GM23338 (cell line): ENCODE measurements around the gene TENT4A. TPM values are rescaled to one million over a fixed set of nuclear protein-coding genes. Genes with fewer than 3 reads are reported as not detected.
A peak's percentile ranks its signal among the peaks of the same experiment; 100 is the strongest.

Experiments used
- ATAC-seq: fragments of 200-7000 bp; cut with Tn5 transposase; 3 replicates; pipeline ENCODE4 v1.9.1; 2020
- DNase-seq: peaks from one replicate; pipeline ENCODE4 v3.0.0-alpha.2; 2015; ENCODE audit warnings: low spot score
- H2AFZ ChIP-seq: fragments of 200-600 bp; sonication (generic); 2 replicates; pipeline ENCODE4 v1.8.0; 2016; ENCODE audit warnings: antibody characterized with exemption, mild to moderate bottlenecking, moderate library complexity
- H3F3A ChIP-seq: fragments of 200-600 bp; sonication (generic); replicated peaks from 2 replicates; pipeline ENCODE4 v1.8.0; 2017; ENCODE audit warnings: antibody characterized with exemption, mixed run types, low read depth
- H3K27ac ChIP-seq: fragments of 200-600 bp; sonication (generic); 2 replicates; pipeline ENCODE4 v1.6.1; 2016; ENCODE audit warnings: low read depth
- H3K27me3 ChIP-seq: fragments of 200-600 bp; sonication (generic); 2 replicates; pipeline ENCODE4 v1.8.0; 2016; ENCODE audit warnings: mild to moderate bottlenecking, mixed run types, moderate library complexity; ENCODE audit not compliant: insufficient read depth
- H3K36me3 ChIP-seq: fragments of 200-600 bp; sonication (generic); 2 replicates; pipeline ENCODE4 v1.8.0; 2016; ENCODE audit warnings: mild to moderate bottlenecking; ENCODE audit not compliant: insufficient read depth
- H3K4me1 ChIP-seq: fragments of 200-600 bp; sonication (generic); 2 replicates; pipeline ENCODE4 v1.8.0; 2016; ENCODE audit warnings: mild to moderate bottlenecking, moderate library complexity; ENCODE audit not compliant: insufficient read depth
- H3K4me2 ChIP-seq: fragments of 200-600 bp; sonication (generic); 2 replicates; pipeline ENCODE4 v1.7.1; 2017; ENCODE audit warnings: mixed run types
- H3K4me3 ChIP-seq: fragments of 200-600 bp; sonication (generic); 2 replicates; pipeline ENCODE4 v1.6.1; 2016; ENCODE audit warnings: mixed run types
- H3K79me2 ChIP-seq: fragments of 200-600 bp; sonication (generic); replicated peaks from 2 replicates; pipeline ENCODE4 v1.8.0; 2017; ENCODE audit warnings: mild to moderate bottlenecking; ENCODE audit not compliant: insufficient read depth
- H3K9me2 ChIP-seq: fragments of 200-600 bp; sonication (generic); 2 replicates; pipeline ENCODE4 v1.8.0; 2017; ENCODE audit not compliant: insufficient read depth
- H4K20me1 ChIP-seq: fragments of 200-600 bp; sonication (generic); replicated peaks from 2 replicates; pipeline ENCODE4 v1.8.0; 2017; ENCODE audit warnings: mild to moderate bottlenecking; ENCODE audit not compliant: insufficient read depth
- H3K27ac Mint-ChIP-seq: 2 replicates; pipeline ENCODE4 v1.8.0; 2020; ENCODE audit warnings: inconsistent platforms, mild to moderate bottlenecking, moderate library complexity, mixed read lengths
- H3K27me3 Mint-ChIP-seq: 3 replicates; pipeline ENCODE4 v1.8.0; 2022; ENCODE audit warnings: low read depth, mild to moderate bottlenecking, moderate library complexity, mixed read lengths, inconsistent platforms; ENCODE audit not compliant: insufficient read depth, poor library complexity
- H3K36me3 Mint-ChIP-seq: 3 replicates; pipeline ENCODE4 v1.8.0; 2021; ENCODE audit warnings: low read depth, mild to moderate bottlenecking, inconsistent platforms, moderate library complexity, mixed read lengths
- H3K4me1 Mint-ChIP-seq: 3 replicates; pipeline ENCODE4 v1.8.0; 2020; ENCODE audit warnings: mild to moderate bottlenecking, inconsistent platforms, mixed read lengths
- H3K4me3 Mint-ChIP-seq: 3 replicates; pipeline ENCODE4 v1.8.0; 2021; ENCODE audit warnings: moderate library complexity, mild to moderate bottlenecking, inconsistent platforms, mixed read lengths
- H3K9me3 Mint-ChIP-seq: 3 replicates; pipeline ENCODE4 v1.8.0; 2020; ENCODE audit warnings: moderate library complexity, mild to moderate bottlenecking, inconsistent platforms, mixed read lengths
- CREB1 ChIP-seq: fragments of 250-450 bp; sonication (Bioruptor Pico); IDR thresholded peaks from 2 replicates; pipeline ENCODE4 v1.5.0; 2020; ENCODE audit warnings: low read depth, mild to moderate bottlenecking, moderate library complexity
- CTCF ChIP-seq, 2 experiments: fragments of 200-600 bp in 1 of 2; sonication (generic) in 1 of 2; conservative IDR thresholded peaks; 2 replicates each; pipeline versions ENCODE4 v1.5.1 to v1.6.1; 2016 to 2017; ENCODE audit warnings: antibody characterized with exemption in 2 of 2, low read depth in 2 of 2, mild to moderate bottlenecking in 2 of 2, moderate library complexity in 1 of 2
- ETS1 ChIP-seq: IDR thresholded peaks from 2 replicates; pipeline ENCODE4 v1.6.1; 2016; ENCODE audit warnings: antibody characterized with exemption
- EZH2 ChIP-seq: fragments of 200-600 bp; sonication (generic); IDR thresholded peaks from one replicate; pipeline ENCODE4 v1.8.0; 2017; ENCODE audit warnings: antibody characterized with exemption, mild to moderate bottlenecking, low read depth; ENCODE audit not compliant: unreplicated experiment
- EZH2phosphoT487 ChIP-seq: fragments of 200-600 bp; sonication (generic); IDR thresholded peaks from one replicate; pipeline ENCODE4 v1.8.1; 2018; ENCODE audit warnings: antibody characterized with exemption; ENCODE audit not compliant: unreplicated experiment
- JUNB ChIP-seq: IDR thresholded peaks from one replicate; pipeline ENCODE4 v1.6.1; 2016; ENCODE audit warnings: antibody characterized with exemption; ENCODE audit not compliant: unreplicated experiment
- NANOG ChIP-seq: IDR thresholded peaks from 2 replicates; pipeline ENCODE4 v1.6.1; 2016; ENCODE audit warnings: antibody characterized with exemption, borderline replicate concordance
- STAT1 ChIP-seq: IDR thresholded peaks from one replicate; pipeline ENCODE4 v1.6.1; 2016; ENCODE audit warnings: antibody characterized with exemption; ENCODE audit not compliant: unreplicated experiment
- ZNF114 ChIP-seq: fragments of 250-450 bp; sonication (Bioruptor Pico); IDR thresholded peaks from 2 replicates; pipeline ENCODE4 v1.5.0; 2020; ENCODE audit warnings: mild to moderate bottlenecking, moderate library complexity
- ZNF331 ChIP-seq: fragments of 250-450 bp; sonication (Bioruptor Pico); IDR thresholded peaks from 2 replicates; pipeline ENCODE4 v1.5.0; 2020; ENCODE audit warnings: low read depth, mild to moderate bottlenecking, moderate library complexity
- polyA plus RNA-seq: library from polyadenylated mRNA; unstranded; fragments of >200 nt; fragmentation: Nextera tagmentation; extraction: Ambion mirVana; gene quantifications from 2 replicates; pipeline ENCODE4 v1.2.1, GENCODE V29; 2016
- total RNA-seq: library from RNA; depleted of rRNA; stranded (reverse); fragments of >200 nt; shearing (Covaris generic); gene quantifications from 2 replicates; pipeline ENCODE4 v1.2.3, GENCODE V29; 2014
- TF ChIP-seq, protein P1 (sequence below): IDR thresholded peaks from one replicate; pipeline ENCODE4 v1.6.1; 2018; ENCODE audit warnings: antibody characterized with exemption; ENCODE audit not compliant: unreplicated experiment

TENT4A gene
- total and polyA plus RNA-seq, 2 experiments from 2014 or later = 5.3 to 24.0 TPM

- no peak for TF ChIP-seq ETS1
- no peak for TF ChIP-seq ZNF331 (CRISPR knock-in tag)
- TF ChIP-seq CTCF (conservative IDR thresholded peaks at IDR 0.05; ENCODE audit: low read depth in 2 of 2) = no peak
- TF ChIP-seq, protein P1, sequence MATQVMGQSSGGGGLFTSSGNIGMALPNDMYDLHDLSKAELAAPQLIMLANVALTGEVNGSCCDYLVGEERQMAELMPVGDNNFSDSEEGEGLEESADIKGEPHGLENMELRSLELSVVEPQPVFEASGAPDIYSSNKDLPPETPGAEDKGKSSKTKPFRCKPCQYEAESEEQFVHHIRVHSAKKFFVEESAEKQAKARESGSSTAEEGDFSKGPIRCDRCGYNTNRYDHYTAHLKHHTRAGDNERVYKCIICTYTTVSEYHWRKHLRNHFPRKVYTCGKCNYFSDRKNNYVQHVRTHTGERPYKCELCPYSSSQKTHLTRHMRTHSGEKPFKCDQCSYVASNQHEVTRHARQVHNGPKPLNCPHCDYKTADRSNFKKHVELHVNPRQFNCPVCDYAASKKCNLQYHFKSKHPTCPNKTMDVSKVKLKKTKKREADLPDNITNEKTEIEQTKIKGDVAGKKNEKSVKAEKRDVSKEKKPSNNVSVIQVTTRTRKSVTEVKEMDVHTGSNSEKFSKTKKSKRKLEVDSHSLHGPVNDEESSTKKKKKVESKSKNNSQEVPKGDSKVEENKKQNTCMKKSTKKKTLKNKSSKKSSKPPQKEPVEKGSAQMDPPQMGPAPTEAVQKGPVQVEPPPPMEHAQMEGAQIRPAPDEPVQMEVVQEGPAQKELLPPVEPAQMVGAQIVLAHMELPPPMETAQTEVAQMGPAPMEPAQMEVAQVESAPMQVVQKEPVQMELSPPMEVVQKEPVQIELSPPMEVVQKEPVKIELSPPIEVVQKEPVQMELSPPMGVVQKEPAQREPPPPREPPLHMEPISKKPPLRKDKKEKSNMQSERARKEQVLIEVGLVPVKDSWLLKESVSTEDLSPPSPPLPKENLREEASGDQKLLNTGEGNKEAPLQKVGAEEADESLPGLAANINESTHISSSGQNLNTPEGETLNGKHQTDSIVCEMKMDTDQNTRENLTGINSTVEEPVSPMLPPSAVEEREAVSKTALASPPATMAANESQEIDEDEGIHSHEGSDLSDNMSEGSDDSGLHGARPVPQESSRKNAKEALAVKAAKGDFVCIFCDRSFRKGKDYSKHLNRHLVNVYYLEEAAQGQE = no peak
- TF ChIP-seq EZH2phosphoT487 = no peak
These were observed 16.4 kb downstream of the TENT4A start (continued) for GRCh38 chr5:6729386-6730310.

- Histone ChIP-seq H2AFZ (no peak overlapping the region), H3K9me2 (no peaks in the 10 kb centered on the region), H3F3A (no peaks in the 10 kb centered on the region), H3K4me3 (no peak overlapping the region), H3K4me2 (no peak overlapping the region), H3K4me1 (peaks cover 9% of the 10 kb centered on the region; the same call in 1 of the 2 replicates), H4K20me1 (peaks cover 82% of the 10 kb centered on the region), H3K36me3 (no peaks in the 10 kb centered on the region), H3K27ac (peak overlapping the region; percentile 50; the same call in 1 of the 2 replicates), H3K27me3 (no peaks in the 10 kb centered on the region), H3K79me2 (peaks cover 98% of the 10 kb centered on the region)
- DNase-seq = no peak
- peak; percentile 66 for ATAC-seq
- peaks cover 55% of the 10 kb centered on the region for H3K4me1 Mint-ChIP-seq
- TF ChIP-seq ZNF114 (CRISPR knock-in tag) (no peak), JUNB (no peak), NANOG (no peak), CREB1 (no peak), EZH2 (no peak), STAT1 (no peak)
- no peaks in the 10 kb centered on the region for H3K9me3 Mint-ChIP-seq
- no peak overlapping the region for H3K27ac Mint-ChIP-seq
- H3K27me3 Mint-ChIP-seq = no peaks in the 10 kb centered on the region
- no peaks in the 10 kb centered on the region; the same call in 1 of the 3 replicates for H3K36me3 Mint-ChIP-seq
- H3K4me3 Mint-ChIP-seq = no peak overlapping the region
These were observed 17.2 kb downstream of the TENT4A start for GRCh38 chr5:6730407-6730806.
